GM23248 (cell line): ENCODE data around the gene PSMB10.
"Not testable (repeated sequence)": the region's sequence is repeated elsewhere in the genome, so short reads cannot be mapped to it uniquely, and the experiment has no call there.

Experiments used
- EZH2 ChIP-seq: fragments of 200-600 bp; sonication (generic); IDR thresholded peaks from 2 replicates; pipeline ENCODE4 v1.6.1; 2018; ENCODE audit warnings: antibody characterized with exemption, mild to moderate bottlenecking; ENCODE audit not compliant: insufficient read depth, poor library complexity, severe bottlenecking
- EZH2phosphoT487 ChIP-seq: fragments of 200-600 bp; sonication (generic); IDR thresholded peaks from 2 replicates; pipeline ENCODE4 v1.6.1; 2018; ENCODE audit warnings: antibody characterized with exemption, moderate library complexity, mild to moderate bottlenecking, low read depth; ENCODE audit not compliant: insufficient read depth

GRCh38 chr16:67937713-67938112 is 1.1 kb upstream of the PSMB10 start:
- not testable (repeated sequence) for TF ChIP-seq EZH2, EZH2phosphoT487
